GM21528 (cell line): ENCODE data around the gene PRKAR2B.
"Not testable (repeated sequence)": the region's sequence is repeated elsewhere in the genome, so short reads cannot be mapped to it uniquely, and the experiment has no call there.

Source experiments
- ATAC-seq: cut with Tn5 transposase; IDR thresholded peaks from one replicate; pipeline ENCODE4 v1.9.1; 2021; ENCODE audit warnings: mild to moderate bottlenecking, moderate library complexity; ENCODE audit not compliant: unreplicated experiment, low FRiP score

PRKAR2B gene

DNA sequence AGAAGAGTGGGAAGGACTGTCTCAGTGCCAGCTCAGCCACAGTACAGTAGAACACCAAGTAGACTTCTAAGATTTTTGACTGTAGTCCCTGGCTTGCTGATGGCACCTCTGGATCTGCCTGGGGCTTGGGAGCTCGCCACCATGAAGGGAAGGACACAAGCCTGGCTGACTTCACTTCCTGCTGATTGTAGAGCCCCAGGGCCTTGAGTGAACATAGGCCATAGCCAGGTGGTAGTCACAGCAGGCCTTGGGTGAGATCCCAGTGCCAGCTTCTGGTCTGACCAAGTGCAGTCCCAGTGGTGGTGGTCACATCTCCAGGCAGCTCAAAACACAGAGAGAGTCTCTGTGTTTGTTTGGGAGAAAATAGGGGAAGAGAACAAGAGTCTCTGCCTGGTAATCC, 66.7 kb downstream of the PRKAR2B start:
- no peak for ATAC-seq

DNA sequence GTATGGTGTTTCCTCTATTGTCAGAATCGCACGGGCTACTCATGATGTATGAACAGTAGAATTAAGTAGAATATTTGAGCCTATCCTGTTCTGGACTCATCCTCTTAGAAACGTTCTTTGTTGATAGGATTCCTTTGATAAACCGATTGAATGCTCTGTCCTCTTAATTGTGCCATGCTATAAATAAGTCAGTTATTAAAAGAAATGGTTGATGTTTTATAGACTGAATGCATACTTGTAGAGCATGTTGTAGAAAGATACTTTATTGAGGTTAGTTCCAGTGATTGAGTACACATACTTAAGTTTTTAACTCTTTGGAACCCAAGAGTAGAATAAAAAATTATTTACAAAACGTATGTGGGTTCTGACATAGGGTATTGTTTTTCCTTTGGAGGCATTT, 69.4 kb downstream of the PRKAR2B start:
- no peak for ATAC-seq

DNA sequence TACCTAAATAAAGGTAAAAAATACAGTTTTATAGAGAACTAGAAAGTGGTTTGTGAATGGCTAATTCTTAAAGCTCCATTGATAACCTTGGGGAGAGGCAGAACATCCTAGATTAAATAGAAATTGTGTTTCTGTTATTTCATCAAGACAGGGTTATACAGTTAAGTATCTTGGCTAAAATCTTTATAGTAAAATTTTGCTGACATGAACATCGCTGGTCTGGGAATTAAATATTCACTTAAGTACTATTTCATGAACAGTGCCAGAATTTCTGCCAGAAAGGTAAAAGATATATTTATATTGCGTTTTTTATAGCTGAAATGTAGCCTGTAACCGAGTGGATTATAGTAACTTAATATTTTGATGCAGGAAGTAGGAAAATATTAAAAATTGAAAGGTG, 70.6 kb downstream of the PRKAR2B start:
- ATAC-seq = no peak

DNA sequence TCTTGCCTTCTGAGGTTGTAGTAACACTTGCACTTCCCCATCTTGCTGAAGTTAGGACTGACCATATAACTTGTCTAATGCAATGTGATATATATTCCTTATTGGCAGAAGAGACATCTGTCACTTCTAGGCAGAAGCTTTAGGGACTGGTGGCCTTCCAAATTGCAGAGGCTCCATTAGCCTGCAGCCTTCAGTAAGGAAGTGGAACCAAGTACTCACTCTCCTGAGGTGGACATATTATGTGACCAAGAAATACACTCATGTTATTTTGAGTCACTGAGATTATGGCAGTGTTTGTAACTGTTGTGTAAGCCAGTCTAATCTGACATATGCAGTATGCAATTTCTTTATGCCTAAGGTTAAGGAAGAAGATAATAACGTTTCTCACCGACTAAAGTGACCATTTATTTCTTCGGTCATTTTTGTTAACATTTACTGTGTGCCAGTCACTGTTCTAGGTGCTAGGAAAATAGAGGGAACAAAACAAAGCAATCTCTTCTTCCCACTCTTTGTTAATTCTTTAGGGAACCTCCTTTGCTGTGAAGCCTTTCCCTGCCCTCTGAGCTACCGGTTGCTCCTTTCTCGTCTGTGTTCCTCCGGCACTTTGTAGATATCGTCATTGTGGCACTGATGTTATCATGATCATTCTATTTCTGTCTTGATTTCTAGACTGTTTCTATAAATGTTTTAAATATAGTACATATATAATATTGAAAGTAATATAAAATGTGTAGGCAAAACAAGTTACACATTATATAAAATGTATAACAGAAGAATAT, 71.4 kb downstream of the PRKAR2B start:
- ATAC-seq = no peak

DNA sequence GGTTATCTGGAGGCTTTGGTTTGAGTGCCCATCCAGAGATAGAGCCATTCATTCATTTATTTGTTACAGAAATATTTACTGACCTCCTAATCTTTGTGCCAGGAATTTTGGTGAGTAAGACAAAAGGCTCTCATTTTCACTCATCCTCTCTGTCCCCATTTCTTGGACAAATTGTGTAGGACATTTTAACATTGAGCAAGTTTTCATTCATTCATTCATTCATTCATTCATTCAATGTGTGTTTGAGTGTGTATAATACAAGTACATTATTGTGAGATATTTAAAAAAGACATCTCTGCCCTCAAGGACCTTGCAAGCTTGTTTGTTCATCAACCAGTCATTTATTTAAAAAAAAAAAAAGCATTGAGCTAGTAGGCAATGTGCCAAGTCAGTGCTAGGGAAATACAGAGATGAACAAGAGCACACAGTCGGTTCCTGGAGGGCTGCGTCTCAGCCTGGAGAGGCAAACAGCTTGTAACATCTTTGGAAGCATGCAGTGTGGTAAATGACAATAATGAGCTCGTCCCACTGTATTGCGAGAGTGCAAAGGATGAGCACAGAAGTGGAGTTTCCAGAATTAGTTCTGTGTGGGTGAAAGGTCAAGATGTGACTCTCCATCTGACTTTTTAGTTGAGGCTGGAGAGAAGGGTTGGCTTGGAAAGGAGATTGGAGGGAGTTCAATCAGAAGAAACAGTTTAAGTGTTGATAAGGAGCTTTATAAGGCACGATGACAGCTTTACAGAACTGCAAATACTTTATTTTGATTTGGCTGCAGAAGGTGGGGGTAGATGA, 73.8 kb downstream of the PRKAR2B start:
- ATAC-seq = no peak

DNA sequence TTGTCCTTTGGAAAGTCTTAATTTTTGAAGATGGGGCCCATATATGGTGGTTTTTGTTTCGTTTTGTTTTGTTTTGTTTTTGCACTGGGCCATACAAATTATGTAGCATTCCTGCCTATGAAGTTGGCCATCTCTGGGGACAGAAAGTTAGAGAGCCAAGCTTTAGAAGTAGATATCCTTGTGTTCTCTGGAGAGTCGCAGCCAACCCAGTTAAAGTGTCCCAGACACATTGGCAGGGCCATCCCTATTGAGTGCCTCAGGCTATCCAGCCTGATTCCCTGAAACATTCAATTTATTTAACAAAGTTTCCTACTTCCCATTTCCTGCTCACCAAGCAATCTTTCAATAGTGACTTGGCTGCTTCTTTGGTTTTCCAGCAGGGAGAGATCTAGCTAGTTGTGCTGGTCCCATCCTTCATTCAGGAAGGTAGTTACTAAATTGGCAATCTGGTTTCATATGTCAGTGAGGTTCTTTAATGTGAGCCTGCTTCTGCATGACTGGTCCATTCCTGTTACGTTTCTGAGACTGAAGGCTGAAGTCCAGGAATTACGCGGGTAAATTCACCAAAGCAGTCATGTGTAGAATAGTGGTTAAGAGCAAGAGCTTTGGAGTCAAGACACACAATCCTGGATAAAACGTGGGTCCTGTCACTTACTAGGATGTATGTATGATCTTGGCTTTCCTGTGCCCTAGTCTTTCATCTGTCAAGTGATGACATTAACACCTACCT, 75.0 kb downstream of the PRKAR2B start:
- ATAC-seq = no peak

DNA sequence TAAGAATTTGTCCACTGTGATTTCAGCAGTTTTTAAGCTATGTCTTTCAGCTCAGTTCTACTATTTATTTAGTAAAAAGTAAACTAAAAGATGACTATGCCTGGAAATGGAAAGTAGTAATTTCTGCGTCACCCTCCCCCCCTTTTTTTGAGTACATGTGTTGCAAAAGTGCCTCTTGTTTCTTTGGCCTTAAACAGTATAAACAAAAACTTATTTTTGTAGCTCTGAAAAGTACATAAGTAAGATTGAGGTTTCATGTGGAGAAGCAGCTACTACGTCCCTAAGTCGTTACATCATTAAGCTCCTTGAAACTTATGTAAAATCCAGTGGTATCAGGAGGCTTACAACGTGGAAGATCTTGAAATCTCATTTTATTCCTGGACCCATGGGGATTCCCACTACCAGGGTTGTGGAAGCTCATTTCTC, 78.0 kb downstream of the PRKAR2B start:
- no peak for ATAC-seq

DNA sequence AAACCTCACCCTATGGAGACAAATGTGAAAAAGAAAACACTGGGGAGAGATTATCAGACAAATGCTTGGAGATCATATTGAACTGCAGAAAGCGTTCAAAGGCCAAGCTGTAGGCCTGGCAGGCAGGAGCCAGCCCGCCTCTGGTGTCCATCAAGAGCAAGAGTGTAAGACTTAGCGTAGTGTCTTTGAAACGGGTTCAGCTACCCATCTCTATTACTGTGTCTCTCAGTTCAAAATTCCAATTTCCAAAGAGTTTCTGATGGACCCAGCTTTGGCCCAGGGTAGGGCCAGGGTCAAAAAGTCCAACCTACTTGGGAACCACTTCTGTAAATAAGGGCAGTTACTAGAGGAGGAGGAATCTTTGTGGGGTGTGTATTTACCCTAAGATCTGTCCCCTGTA, 78.9 kb downstream of the PRKAR2B start:
- ATAC-seq = no peak

DNA sequence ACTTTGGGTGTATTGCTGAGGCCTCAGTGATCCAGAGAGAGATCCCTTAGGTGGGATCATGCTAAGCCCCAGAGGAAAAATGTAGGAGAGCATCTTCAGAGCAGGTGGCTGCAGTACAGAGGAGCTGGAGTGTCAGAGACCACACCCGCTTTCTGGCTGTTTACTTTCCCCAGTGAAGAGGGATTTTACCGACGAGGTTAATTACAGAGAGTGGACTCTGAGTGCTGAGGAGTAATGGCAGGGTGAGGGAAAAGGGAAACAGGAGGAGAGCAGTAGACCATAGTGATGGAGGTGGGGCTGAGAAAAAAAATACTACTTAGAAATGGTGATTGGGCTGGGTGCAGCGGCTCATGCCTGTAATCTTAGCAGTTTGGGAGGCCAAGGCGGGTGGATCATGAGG, 81.0 kb downstream of the PRKAR2B start:
- no peak for ATAC-seq

DNA sequence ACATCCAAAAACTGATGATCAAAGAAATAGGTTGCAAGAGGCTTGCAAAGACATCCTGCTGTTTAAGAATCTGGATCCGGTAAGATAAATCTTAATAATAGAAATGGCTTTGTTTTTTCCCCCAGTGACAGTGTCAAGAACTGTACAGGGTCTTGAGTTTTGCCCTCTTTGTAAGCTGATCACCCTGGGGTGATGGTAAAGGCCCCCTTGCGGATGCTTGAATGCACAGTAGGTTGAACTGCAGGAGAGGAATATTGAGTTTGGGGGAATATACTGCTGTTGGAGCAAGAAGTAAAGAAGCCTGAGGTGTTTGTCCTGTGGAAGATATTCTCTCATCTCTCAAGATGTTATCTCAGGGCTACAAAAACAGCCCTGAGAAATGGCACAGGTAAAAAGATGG, 83.7 kb downstream of the PRKAR2B start:
- ATAC-seq = no peak

DNA sequence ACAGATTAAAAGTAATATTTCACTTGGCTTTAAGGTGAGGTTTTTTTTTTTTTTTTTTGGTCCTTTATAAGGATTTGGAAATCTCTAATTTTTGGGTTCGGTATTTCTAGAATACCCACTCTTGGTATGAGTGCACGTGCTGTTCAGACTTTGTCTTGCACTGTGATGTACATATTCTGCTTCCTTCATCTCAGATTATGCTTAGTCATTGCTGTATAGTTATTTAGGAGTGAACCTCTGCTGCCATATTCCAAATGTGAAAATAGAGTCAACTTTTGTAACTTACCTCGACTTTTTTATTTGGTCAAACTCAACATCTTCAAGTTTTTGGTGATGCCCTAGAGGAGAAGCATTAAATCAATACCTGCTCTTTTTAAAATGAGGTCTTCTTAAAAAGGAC, 84.2 kb downstream of the PRKAR2B start:
- no peak for ATAC-seq

DNA sequence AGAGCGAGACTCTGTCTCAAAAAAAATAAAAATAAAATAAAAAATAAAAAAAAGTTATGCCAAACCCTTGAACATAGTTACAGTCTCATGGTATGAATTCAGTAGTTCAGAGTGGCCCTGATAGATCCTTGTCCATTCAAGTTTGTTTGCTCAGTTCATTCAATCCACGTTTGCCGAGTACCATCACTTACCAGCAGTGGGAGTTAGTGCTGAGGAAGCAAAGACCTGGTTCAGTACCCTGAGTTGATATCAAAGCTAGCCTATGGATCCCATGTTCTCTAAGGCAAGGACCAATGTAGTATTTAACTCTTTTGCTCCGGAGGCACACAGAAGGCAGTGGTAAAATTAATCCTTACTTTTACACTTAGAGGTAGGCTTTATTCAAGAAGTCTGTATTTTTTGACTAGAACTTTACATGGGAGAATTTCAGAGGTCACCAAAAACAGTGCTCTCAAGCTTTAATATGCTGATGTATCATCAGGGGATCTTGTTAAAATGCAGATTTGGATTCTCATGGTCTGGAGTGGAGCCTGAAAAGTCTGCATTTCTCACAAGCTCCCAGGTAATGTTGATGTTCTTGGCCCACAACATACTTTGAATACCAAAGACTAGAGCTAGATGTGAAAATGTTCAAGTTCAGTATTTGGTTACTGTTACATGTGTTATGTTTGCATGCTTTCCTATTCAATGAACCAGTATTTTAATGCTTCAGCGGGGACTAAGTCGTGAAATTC, 86.1 kb downstream of the PRKAR2B start:
- ATAC-seq = no peak

DNA sequence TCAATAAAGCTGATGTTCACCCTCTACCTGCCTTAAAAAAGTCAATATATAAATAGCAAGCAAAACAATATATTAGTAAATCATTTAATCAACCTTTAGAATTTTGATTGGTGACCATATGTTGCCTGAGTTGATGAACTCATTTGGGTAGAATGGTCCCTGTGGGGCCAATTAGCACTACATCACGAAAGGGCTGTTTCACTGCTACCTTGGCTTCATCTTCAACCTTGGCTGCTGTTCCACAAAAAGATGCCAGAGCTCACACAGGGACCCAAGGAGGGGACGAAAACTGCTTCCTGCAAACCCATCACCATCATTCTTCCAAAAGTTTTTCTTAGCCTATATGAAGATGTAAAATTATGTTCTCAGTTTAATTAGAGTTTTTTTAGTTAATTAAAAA, 88.9 kb downstream of the PRKAR2B start:
- ATAC-seq = no peak

DNA sequence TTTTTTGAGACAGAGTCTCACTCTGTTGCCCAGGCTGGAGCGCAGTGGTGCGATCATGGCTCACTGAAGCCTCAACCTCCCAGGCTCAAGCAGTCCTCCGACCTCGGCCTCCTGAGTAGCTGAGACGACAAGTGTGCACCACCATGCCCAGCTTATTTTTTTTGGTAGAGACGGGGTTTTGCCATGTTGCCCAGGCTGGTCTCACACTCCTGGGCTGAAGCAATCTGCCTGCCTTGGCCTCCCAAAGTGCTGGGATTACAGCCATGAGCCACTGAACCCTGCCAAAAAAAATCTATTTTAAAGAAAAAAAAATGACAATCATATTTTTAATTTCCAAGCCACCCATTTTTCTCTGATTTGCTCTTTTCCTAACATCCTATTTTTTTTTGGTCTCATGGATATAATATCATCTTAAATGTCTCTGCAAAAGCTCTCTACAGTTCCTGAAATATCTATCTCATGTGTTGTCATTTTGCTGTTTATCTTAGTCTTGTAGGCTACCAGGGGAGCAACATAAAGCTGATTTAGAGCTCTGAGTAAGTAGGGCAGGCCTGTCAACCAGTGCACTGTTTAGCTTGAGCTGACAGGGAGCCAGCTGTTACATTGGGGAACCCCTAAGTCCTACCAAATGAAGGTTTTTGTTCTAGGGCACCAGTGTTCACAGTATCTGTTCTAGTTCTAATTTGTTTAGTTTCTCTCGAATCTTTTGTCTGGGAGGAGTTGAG, 94.4 kb downstream of the PRKAR2B start:
- ATAC-seq = no peak

DNA sequence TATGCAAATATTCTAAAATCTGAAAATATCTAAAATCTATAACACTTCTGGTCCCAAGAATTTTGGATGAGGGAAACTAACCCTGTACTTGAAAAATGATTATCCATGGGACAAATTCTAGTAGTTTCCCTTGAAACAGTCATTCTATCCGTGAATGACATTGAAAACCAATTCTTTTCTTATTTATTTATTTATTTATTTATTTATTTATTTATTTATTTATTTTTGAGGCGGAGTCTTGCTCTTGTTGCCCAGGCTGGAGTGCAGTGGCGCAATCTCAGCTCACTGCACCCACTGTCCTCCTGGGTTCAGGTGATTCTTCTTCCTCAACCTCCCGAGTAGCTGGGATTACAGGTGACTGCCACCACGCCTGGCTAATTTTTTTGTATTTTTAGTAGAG, 99.4 kb downstream of the PRKAR2B start:
- not testable (repeated sequence) for ATAC-seq

DNA sequence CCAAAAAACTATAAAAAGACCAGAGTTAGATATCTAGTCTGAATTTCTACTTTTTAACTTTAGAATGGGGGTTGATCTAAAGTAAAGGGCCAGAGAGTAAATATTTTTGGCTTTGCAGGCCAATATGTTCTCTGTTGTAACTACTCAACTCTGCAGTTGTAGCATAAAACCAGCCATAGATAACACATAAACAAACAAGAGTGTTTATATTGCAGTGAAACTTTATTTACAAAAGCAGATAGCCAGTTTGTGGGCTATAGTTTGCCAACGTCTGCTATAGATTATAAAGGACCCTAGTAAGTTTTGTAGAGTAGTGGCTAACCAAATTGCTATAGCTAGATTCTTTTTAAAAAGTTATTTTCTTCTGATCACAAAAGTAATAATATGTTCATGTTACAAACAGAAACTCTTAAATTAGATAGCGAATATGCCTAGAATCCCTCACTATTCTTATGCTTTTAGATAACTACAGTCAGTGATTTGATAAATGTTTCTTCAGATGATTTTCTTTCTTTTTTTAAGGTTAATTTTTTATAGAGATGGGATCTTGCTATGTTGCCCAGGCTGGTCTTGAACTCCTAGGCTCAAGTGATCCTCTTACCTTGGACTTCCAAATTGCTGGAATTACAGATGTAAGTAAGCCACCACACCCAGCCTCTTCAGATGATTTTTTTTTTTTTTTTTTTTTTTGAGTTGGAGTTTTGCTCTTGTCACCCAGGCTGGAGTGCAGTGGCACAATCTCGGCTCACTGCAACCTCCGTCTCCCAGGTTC, 100.7 kb downstream of the PRKAR2B start:
- ATAC-seq = no peak

DNA sequence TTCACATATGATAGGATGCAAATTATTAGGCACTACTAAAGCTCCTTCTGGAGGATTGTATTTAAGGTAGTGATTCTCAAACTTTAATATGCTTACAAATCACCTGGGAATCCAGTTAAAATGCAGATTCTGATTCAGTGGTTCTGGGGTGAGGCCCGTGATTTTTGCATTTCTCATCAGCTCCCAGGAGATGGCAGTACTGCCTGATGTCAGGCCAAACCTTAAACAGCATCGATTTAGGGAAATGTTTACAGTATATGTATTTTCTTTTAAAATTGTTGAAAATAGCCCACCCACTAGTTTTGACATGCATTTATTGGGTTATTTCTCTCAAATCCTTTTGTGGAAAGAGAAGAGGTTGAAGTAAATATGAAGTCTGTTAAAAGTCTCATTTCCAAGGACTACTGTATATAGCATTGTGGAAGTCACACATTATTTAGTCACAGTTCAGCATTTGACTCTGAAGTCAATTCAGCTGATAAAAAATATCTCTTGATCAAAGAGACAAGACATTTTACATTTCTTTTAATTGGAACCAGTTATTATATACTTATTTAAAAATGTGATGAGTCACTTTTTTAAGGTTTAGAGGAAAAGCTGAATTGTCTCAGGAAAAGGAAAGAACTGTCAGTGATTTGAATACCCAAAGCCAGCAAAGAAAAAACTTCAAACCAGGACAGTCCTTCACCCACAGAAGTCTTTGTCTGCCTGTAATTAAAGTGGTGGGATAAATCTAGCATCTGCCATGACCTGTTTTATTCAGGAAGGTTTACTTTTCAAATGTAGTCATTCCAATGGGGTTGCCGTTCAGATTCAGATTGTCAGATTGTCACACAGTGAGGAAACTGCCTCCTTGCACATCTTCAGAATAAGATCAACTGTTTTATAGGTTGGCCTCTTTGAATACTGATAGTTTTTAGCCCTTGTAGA, 103.2 kb downstream of the PRKAR2B start:
- ATAC-seq = no peak

DNA sequence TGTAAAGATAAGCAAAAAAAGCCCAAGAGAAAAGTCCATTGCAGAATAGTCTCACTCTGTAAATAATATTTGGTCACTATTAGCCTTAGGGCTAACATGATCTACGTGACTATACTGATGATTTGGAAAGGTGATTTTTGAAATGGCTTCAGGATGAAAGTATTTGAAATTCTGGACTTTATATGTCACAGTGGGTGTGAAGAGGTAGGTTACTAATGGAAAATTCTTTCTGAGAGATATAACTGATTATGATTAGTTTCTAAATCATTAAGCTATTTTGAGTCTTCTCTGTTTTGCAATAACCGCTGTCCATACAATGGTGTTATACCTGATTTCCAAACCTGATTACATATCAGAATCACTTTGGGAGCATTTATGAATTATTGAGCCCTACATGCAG, 104.2 kb downstream of the PRKAR2B start:
- no peak for ATAC-seq
